HEK293 (cell line): ENCODE results near the gene OR2AG2.

Experiments
- CTCF ChIA-PET: fragments of 350-600 bp; formaldehyde crosslinking; extraction: SDS; loops from one replicate; lab custom pipeline; 2021; ENCODE audit warnings: antibody characterized with exemption; lab: Yijun Ruan, JAX
- POLR2A ChIA-PET: fragments of 300-600 bp; formaldehyde crosslinking; extraction: SDS; loops from one replicate; lab custom pipeline; 2020; ENCODE audit warnings: antibody characterized with exemption, inconsistent platforms; lab: Yijun Ruan, JAX
- H3K27ac ChIP-seq: fragments of 200-500 bp; sonication (Bioruptor generic); 2 replicates; pipeline ENCODE4 v1.5.1; 2014; ENCODE audit warnings: low read depth, low read length, control low read depth, inconsistent platforms; ENCODE audit errors: extremely low read depth
- H3K36me3 ChIP-seq, 2 experiments: fragments of 200-500 bp in 1 of 2; sonication (Bioruptor generic) in 1 of 2; 1 replicate in 1 of 2; 2 replicates in 1 of 2; pipeline ENCODE4 v1.5.1; 2014 to 2017; ENCODE audit warnings: inconsistent platforms in 2 of 2, low read length in 2 of 2; ENCODE audit not compliant: control insufficient read depth in 2 of 2, insufficient read depth in 1 of 2
- H3K4me1 ChIP-seq: fragments of 200-500 bp; sonication (Bioruptor generic); 2 replicates; pipeline ENCODE4 v1.5.1; 2014; ENCODE audit warnings: mild to moderate bottlenecking, low read length, inconsistent platforms; ENCODE audit not compliant: control insufficient read depth, insufficient read depth
- H3K4me3 ChIP-seq: 2 replicates; pipeline ENCODE4 v1.5.1; 2011; ENCODE audit warnings: low read depth, mild to moderate bottlenecking, control low read depth, low read length, moderate library complexity
- H3K9me3 ChIP-seq: fragments of 200-500 bp; sonication (Bioruptor generic); 2 replicates; pipeline ENCODE4 v1.5.1; 2014; ENCODE audit warnings: low read depth, low read length, inconsistent platforms; ENCODE audit not compliant: control insufficient read depth, insufficient read depth
- BCL11B ChIP-seq: fragments of 450-650 bp; formaldehyde crosslinking; IDR thresholded peaks from 2 replicates; pipeline ENCODE4 v1.5.1; 2016; ENCODE audit warnings: low read depth, missing biosample characterization, missing genetic modification characterization
- MZF1 ChIP-seq: fragments of 450-650 bp; formaldehyde crosslinking; IDR thresholded peaks from 2 replicates; pipeline ENCODE4 v1.5.1; 2017; ENCODE audit warnings: missing biosample characterization, missing genetic modification characterization, borderline replicate concordance
- SCRT1 ChIP-seq: fragments of 450-650 bp; formaldehyde crosslinking; IDR thresholded peaks from 2 replicates; pipeline ENCODE4 v1.5.1; 2016; ENCODE audit warnings: missing biosample characterization, missing genetic modification characterization, borderline replicate concordance
- ZBTB49 ChIP-seq: fragments of 450-650 bp; formaldehyde crosslinking; IDR thresholded peaks from 2 replicates; pipeline ENCODE4 v1.5.1; 2016; ENCODE audit warnings: missing biosample characterization, missing genetic modification characterization, low read depth
- ZNF133 ChIP-seq: fragments of 450-650 bp; formaldehyde crosslinking; IDR thresholded peaks from 2 replicates; pipeline ENCODE4 v1.5.1; 2016; ENCODE audit warnings: missing biosample characterization, missing genetic modification characterization
- ZNF140 ChIP-seq: fragments of 450-650 bp; formaldehyde crosslinking; IDR thresholded peaks from 2 replicates; pipeline ENCODE4 v1.5.1; 2016; ENCODE audit warnings: missing biosample characterization, missing genetic modification characterization
- ZNF157 ChIP-seq: fragments of 450-650 bp; formaldehyde crosslinking; IDR thresholded peaks from 2 replicates; pipeline ENCODE4 v1.5.1; 2016; ENCODE audit warnings: missing biosample characterization, missing genetic modification characterization
- ZNF174 ChIP-seq: fragments of 450-650 bp; formaldehyde crosslinking; IDR thresholded peaks from 2 replicates; pipeline ENCODE4 v1.5.0; 2017; ENCODE audit warnings: missing biosample characterization, mild to moderate bottlenecking, missing genetic modification characterization
- ZNF518A ChIP-seq: fragments of 450-650 bp; formaldehyde crosslinking; conservative IDR thresholded peaks from 2 replicates; pipeline ENCODE4 v1.5.1; 2016; ENCODE audit warnings: low read depth, missing biosample characterization, missing genetic modification characterization
- ZNF529 ChIP-seq: fragments of 450-650 bp; formaldehyde crosslinking; IDR thresholded peaks from 2 replicates; pipeline ENCODE4 v1.5.1; 2017; ENCODE audit warnings: missing genetic modification characterization, missing biosample characterization; ENCODE audit not compliant: insufficient replicate concordance
- ZNF560 ChIP-seq: fragments of 450-650 bp; formaldehyde crosslinking; IDR thresholded peaks from 2 replicates; pipeline ENCODE4 v1.5.1; 2017; ENCODE audit warnings: missing biosample characterization, missing genetic modification characterization, borderline replicate concordance
- ZNF639 ChIP-seq: fragments of 450-650 bp; formaldehyde crosslinking; IDR thresholded peaks from 2 replicates; pipeline ENCODE4 v1.5.1; 2016; ENCODE audit warnings: missing biosample characterization, missing genetic modification characterization
- ZNF654 ChIP-seq: fragments of 450-650 bp; formaldehyde crosslinking; IDR thresholded peaks from 2 replicates; pipeline ENCODE4 v1.5.1; 2016; ENCODE audit warnings: low read depth, missing biosample characterization, missing genetic modification characterization
- ZNF692 ChIP-seq: fragments of 450-650 bp; formaldehyde crosslinking; IDR thresholded peaks from 2 replicates; pipeline ENCODE4 v1.5.1; 2016; ENCODE audit warnings: missing biosample characterization, missing genetic modification characterization
- ZNF768 ChIP-seq: fragments of 450-650 bp; formaldehyde crosslinking; IDR thresholded peaks from 2 replicates; pipeline ENCODE4 v1.5.1; 2018; ENCODE audit warnings: missing biosample characterization, mild to moderate bottlenecking, missing genetic modification characterization
- ZNF830 ChIP-seq: fragments of 450-650 bp; IDR thresholded peaks from 2 replicates; pipeline ENCODE4 v1.5.0; 2018; ENCODE audit warnings: missing biosample characterization, missing genetic modification characterization, low read depth, mild to moderate bottlenecking, moderate library complexity

The OR2AG2 gene

GRCh38 chr11:6747097-6747668, 24.6 kb downstream of the OR2AG2 start:
- no peaks in the 10 kb centered on the region for H3K4me1 ChIP-seq
- CTCF ChIA-PET, result interaction anchor here (0.6 to 4.9 kb wide), 3 partner anchors 9 to 41 kb away, joined by 3 to 58 read pairs (median 6); no protein-coding TSS in a partner anchor
- TF ChIP-seq ZNF692 (tag by site-specific recombination) (no peak), BCL11B (tag by site-specific recombination) (no peak), ZNF529 (no peak), ZNF654 (tag by site-specific recombination) (no peak), ZNF830 (tag by site-specific recombination) (no peak), ZNF140 (tag by site-specific recombination) (no peak), ZNF174 (no peak), ZNF133 (tag by site-specific recombination) (no peak), ZNF518A (no peak), ZBTB49 (tag by site-specific recombination) (no peak), MZF1 (no peak), ZNF560 (tag by site-specific recombination) (no peak), ZNF157 (no peak), ZNF768 (tag by site-specific recombination) (no peak)
- no peaks in the 10 kb centered on the region for H3K9me3 ChIP-seq
- H3K27ac ChIP-seq, result no peak overlapping the region
- H3K4me3 ChIP-seq, result no peak overlapping the region
- POLR2A ChIA-PET, result no interaction called here
- H3K36me3 ChIP-seq, result no peaks in the 10 kb centered on the region

- no peaks in the 10 kb centered on the region for H3K9me3 ChIP-seq
- no peak for TF ChIP-seq ZNF639 (tag by site-specific recombination)
- TF ChIP-seq SCRT1 (tag by site-specific recombination), result no peak
- no peaks in the 10 kb centered on the region for H3K36me3 ChIP-seq
- no peaks in the 10 kb centered on the region for H3K4me1 ChIP-seq
- ChIA-PET CTCF (interaction anchor here (0.6 to 4.9 kb wide), 4 partner anchors 9 to 40 kb away, joined by 3 to 58 read pairs (median 4); no protein-coding TSS in a partner anchor), POLR2A (no interaction called here)
- H3K27ac ChIP-seq, result no peak overlapping the region
- no peak overlapping the region for H3K4me3 ChIP-seq
Observed at GRCh38 chr11:6746626-6747025, 25.1 kb downstream of the OR2AG2 start.
